Stimulated activated CD8-positive, alpha-beta memory T cell treated with anti-CD3 and anti-CD28 coated beads, Interleukin-4, amount 100 ng/mL, for 24 hours (primary cell): Measurements from ENCODE around the gene PEX26.
"Not testable (repeated sequence)": the region's sequence is repeated elsewhere in the genome, so short reads cannot be mapped to it uniquely, and the experiment has no call there.

Experiments used
- DNase-seq: peaks from one replicate; pipeline ENCODE4 v3.0.0-alpha.2; 2020; ENCODE audit warnings: low read depth

The PEX26 gene

GRCh38 chr22:18071307-18071967 lies 6.4 kb upstream of the PEX26 start:
- DNase-seq, result not testable (repeated sequence)

- no peak for DNase-seq
These were observed 5.9 kb upstream of the PEX26 start for GRCh38 chr22:18071968-18072310.

GRCh38 chr22:18073467-18073866 lies 4.3 kb upstream of the PEX26 start:
- DNase-seq, result no peak

GRCh38 chr22:18073927-18074326 lies 3.9 kb upstream of the PEX26 start:
- not testable (repeated sequence) for DNase-seq

GRCh38 chr22:18075101-18075719 lies 2.6 kb upstream of the PEX26 start:
- DNase-seq, result no peak

- DNase-seq, result no peak
These were observed 1.9 kb upstream of the PEX26 start for GRCh38 chr22:18075720-18076497.

- DNase-seq, result no peak
These were observed 627 bp upstream of the PEX26 start for GRCh38 chr22:18077087-18077638.

GRCh38 chr22:18078329-18079041 lies 695 bp downstream of the PEX26 start:
- DNase-seq, result no peak

GRCh38 chr22:18079706-18080233 lies 2.0 kb downstream of the PEX26 start:
- DNase-seq, result no peak

GRCh38 chr22:18081416-18081815 lies 3.6 kb downstream of the PEX26 start:
- no peak for DNase-seq

- DNase-seq, result no peak
These were observed 4.7 kb downstream of the PEX26 start for GRCh38 chr22:18082467-18082866.

- DNase-seq, result no peak
These were observed 5.6 kb downstream of the PEX26 start for GRCh38 chr22:18083406-18083805.

- no peak for DNase-seq
These were observed 7.4 kb downstream of the PEX26 start for GRCh38 chr22:18085188-18085587.

GRCh38 chr22:18087350-18087855 lies 9.6 kb downstream of the PEX26 start:
- DNase-seq, result no peak

GRCh38 chr22:18088825-18089568 lies 11.2 kb downstream of the PEX26 start:
- no peak for DNase-seq

GRCh38 chr22:18090286-18090685 lies 12.5 kb downstream of the PEX26 start:
- no peak for DNase-seq

GRCh38 chr22:18091478-18091877 lies 13.7 kb downstream of the PEX26 start:
- no peak for DNase-seq

GRCh38 chr22:18091916-18092526 lies 14.2 kb downstream of the PEX26 start:
- no peak for DNase-seq

- no peak for DNase-seq
These were observed 15.9 kb downstream of the PEX26 start for GRCh38 chr22:18093661-18094060.

GRCh38 chr22:18095101-18095805 lies 17.5 kb downstream of the PEX26 start:
- no peak for DNase-seq
